Right lobe of liver (tissue), 4 donors: ENCODE data around the gene TTC13.

ENCODE experiments used
- POLR2A ChIP-seq: fragments of 450-650 bp; IDR thresholded peaks from one replicate; pipeline ENCODE4 v1.6.1; 2017; ENCODE audit warnings: antibody characterized with exemption, mild to moderate bottlenecking
- TF ChIP-seq, protein P1 (sequence below), 4 donors: fragments of 200-600 bp in 3 of 4; fragments of 450-650 bp in 1 of 4; IDR thresholded peaks; one replicate each; pipeline versions ENCODE4 v1.5.1 to v1.8.0; 2016 to 2022; ENCODE audit warnings: antibody characterized with exemption in 4 of 4, mild to moderate bottlenecking in 2 of 4
- donor health status: DM: no; HTN: no; CAD: no.
- donor health status: DM: no; HTN: no; CAD: no.
- donor health status: DM: no; HTN: yes; CAD: no.

DNA sequence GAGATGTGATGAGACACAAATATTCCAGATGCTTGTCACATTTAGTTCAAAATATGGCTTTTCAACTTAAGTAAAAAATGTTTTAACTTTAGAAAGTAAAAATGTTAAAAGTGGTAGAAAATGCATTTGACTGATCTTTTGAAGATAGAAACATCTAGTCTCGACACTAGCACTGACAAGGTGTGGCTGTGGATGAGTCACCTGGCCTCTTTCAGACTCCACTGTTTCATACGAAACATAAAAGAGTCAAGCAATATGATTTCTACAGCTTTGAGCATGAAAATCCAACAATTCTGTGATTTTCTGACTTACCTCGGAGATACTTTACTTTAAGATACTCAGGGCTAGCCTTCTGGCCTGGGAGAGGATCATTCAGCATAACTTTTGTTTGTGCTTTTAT, 47.7 kb downstream of the TTC13 start:
- TF ChIP-seq, protein P1, sequence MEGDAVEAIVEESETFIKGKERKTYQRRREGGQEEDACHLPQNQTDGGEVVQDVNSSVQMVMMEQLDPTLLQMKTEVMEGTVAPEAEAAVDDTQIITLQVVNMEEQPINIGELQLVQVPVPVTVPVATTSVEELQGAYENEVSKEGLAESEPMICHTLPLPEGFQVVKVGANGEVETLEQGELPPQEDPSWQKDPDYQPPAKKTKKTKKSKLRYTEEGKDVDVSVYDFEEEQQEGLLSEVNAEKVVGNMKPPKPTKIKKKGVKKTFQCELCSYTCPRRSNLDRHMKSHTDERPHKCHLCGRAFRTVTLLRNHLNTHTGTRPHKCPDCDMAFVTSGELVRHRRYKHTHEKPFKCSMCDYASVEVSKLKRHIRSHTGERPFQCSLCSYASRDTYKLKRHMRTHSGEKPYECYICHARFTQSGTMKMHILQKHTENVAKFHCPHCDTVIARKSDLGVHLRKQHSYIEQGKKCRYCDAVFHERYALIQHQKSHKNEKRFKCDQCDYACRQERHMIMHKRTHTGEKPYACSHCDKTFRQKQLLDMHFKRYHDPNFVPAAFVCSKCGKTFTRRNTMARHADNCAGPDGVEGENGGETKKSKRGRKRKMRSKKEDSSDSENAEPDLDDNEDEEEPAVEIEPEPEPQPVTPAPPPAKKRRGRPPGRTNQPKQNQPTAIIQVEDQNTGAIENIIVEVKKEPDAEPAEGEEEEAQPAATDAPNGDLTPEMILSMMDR (IDR thresholded peaks at IDR 0.05) = no peak
- no peak for TF ChIP-seq POLR2A
